ENCODE data around the gene APMAP.

APMAP gene

GRCh38 chr20:24992487-24993205 lies at the start of gene APMAP:
APMAP (minus strand) TSS chr20:24992751; CDS start chr20:24992688, 63 bp downstream.
- peak; percentile 35 for DNase-seq

GRCh38 chr20:25041813-25042530 lies 49.4 kb upstream of the APMAP start:
- DNase-seq: no peak

- no peak for DNase-seq
These were observed 47.9 kb upstream of the APMAP start for GRCh38 chr20:25040438-25040831.

- DNase-seq: no peak
These were observed 47.3 kb upstream of the APMAP start for GRCh38 chr20:25039697-25040437.

GRCh38 chr20:25038591-25039015 lies 46.1 kb upstream of the APMAP start:
- DNase-seq: no peak

- DNase-seq: no peak
These were observed 45.5 kb upstream of the APMAP start for GRCh38 chr20:25038103-25038410.

GRCh38 chr20:25037288-25038102 lies 44.9 kb upstream of the APMAP start:
- DNase-seq: no peak

- DNase-seq: no peak
These were observed 43.9 kb upstream of the APMAP start for GRCh38 chr20:25036331-25036936.

GRCh38 chr20:25035921-25036320 lies 43.4 kb upstream of the APMAP start:
- no peak for DNase-seq

- no peak for DNase-seq
These were observed 41.4 kb upstream of the APMAP start for GRCh38 chr20:25033924-25034300.

- DNase-seq: no peak
These were observed 40.8 kb upstream of the APMAP start for GRCh38 chr20:25033265-25033923.

GRCh38 chr20:25032478-25033264 lies 40.1 kb upstream of the APMAP start:
- no peak for DNase-seq

- DNase-seq: no peak
These were observed 39.5 kb upstream of the APMAP start for GRCh38 chr20:25032065-25032477.

- DNase-seq: no peak
These were observed 38.7 kb upstream of the APMAP start for GRCh38 chr20:25031241-25031640.

- no peak for DNase-seq
These were observed 38.2 kb upstream of the APMAP start for GRCh38 chr20:25030649-25031207.

- no peak for DNase-seq
These were observed 37.6 kb upstream of the APMAP start for GRCh38 chr20:25030007-25030648.

- DNase-seq: no peak
These were observed 33.5 kb upstream of the APMAP start for GRCh38 chr20:25025986-25026605.

- no peak for DNase-seq
These were observed 32.7 kb upstream of the APMAP start for GRCh38 chr20:25025091-25025861.

GRCh38 chr20:25024171-25024570 lies 31.6 kb upstream of the APMAP start:
- no peak for DNase-seq
